ENCODE data around the gene PPP1R13L.

The PPP1R13L gene

GRCh38 chr19:45424191-45425058, 19.6 kb upstream of the PPP1R13L start:
- Histone ChIP-seq H3K4me3 (ENCODE audit: low read depth, low read length) (peak overlapping the region; percentile 72), H3K36me3 (replicated peaks) (peaks cover 8% of the 10 kb centered on the region), H3K27me3 (replicated peaks) (no peaks in the 10 kb centered on the region), H3K27ac (peak overlapping the region; percentile 96)
- peak; percentile 91 for DNase-seq
- in situ Hi-C loops (cut with HindIII; ENCODE audit: low pct_ligation_motif_present, low sequenced_read_pairs), result no loop called here
- TF ChIP-seq, protein P1, sequence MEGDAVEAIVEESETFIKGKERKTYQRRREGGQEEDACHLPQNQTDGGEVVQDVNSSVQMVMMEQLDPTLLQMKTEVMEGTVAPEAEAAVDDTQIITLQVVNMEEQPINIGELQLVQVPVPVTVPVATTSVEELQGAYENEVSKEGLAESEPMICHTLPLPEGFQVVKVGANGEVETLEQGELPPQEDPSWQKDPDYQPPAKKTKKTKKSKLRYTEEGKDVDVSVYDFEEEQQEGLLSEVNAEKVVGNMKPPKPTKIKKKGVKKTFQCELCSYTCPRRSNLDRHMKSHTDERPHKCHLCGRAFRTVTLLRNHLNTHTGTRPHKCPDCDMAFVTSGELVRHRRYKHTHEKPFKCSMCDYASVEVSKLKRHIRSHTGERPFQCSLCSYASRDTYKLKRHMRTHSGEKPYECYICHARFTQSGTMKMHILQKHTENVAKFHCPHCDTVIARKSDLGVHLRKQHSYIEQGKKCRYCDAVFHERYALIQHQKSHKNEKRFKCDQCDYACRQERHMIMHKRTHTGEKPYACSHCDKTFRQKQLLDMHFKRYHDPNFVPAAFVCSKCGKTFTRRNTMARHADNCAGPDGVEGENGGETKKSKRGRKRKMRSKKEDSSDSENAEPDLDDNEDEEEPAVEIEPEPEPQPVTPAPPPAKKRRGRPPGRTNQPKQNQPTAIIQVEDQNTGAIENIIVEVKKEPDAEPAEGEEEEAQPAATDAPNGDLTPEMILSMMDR (IDR thresholded peaks at IDR 0.05; ENCODE audit: low read depth, low read length, missing control alignments), result no peak

- Histone ChIP-seq H3K4me3 (ENCODE audit: low read depth, low read length) (peak within 1 kb of the TSS; percentile 72), H3K36me3 (replicated peaks) (peaks cover 15% of the 10 kb centered on the region), H3K27me3 (replicated peaks) (no peaks in the 10 kb centered on the region), H3K27ac (peak within 1 kb of the TSS; percentile 96)
- peak; percentile 97 for DNase-seq
- in situ Hi-C loops (cut with HindIII; ENCODE audit: low pct_ligation_motif_present, low sequenced_read_pairs), result no loop called here
- TF ChIP-seq, protein P1 (IDR thresholded peaks at IDR 0.05; ENCODE audit: low read depth, low read length, missing control alignments), result no peak
These were observed 18.8 kb upstream of the PPP1R13L start, which contains the start of gene ERCC1 for GRCh38 chr19:45423589-45424190. Gene ERCC1, minus strand, starts transcription at chr19:45423917. Its CDS starts 543 bp downstream, at chr19:45423374.

DNA sequence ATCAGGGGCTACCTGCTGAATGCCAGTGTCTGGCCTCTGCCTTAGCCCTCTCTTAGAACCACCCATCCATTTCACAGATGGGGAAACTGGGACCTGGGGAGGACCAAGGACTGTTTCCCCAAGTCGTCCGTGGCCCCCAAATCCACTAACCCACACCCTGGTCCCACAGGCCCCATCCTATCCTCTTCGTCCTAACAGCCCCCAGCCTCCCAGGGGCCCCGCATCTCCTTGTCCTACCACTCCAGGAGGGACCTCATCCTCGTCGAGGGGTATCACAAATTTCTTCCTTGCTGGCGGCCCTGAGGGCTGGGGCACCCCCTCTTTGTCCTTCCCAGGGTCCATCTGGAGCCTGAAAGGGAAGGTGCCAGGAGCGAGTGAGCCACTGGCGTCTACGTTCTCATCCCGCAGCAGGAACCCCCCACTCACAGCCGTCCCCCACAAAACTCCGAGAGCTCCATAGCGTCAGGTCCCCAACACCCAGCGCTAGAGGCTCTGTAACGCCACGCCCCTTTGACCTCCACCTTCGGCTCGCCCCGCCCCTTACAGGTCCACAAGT, 18.2 kb upstream of the PPP1R13L start:
- Histone ChIP-seq H3K27ac (peak overlapping the region; percentile 96), H3K4me3 (ENCODE audit: low read depth, low read length) (peak overlapping the region; percentile 72), H3K36me3 (replicated peaks) (peaks cover 21% of the 10 kb centered on the region), H3K27me3 (replicated peaks) (no peaks in the 10 kb centered on the region)
- in situ Hi-C loops (cut with HindIII; ENCODE audit: low pct_ligation_motif_present, low sequenced_read_pairs), result no loop called here
- no peak for DNase-seq
- TF ChIP-seq, protein P1 (IDR thresholded peaks at IDR 0.05; ENCODE audit: low read depth, low read length, missing control alignments), result no peak

- H3K36me3 ChIP-seq (replicated peaks), result peaks cover 28% of the 10 kb centered on the region
- DNase-seq, result no peak
- in situ Hi-C loops (cut with HindIII; ENCODE audit: low pct_ligation_motif_present, low sequenced_read_pairs), result no loop called here
- TF ChIP-seq, protein P1 (IDR thresholded peaks at IDR 0.05; ENCODE audit: low read depth, low read length, missing control alignments), result no peak
- peak overlapping the region; percentile 9 for H3K4me3 ChIP-seq (ENCODE audit: low read depth, low read length)
- H3K27ac ChIP-seq, result no peak overlapping the region
- no peaks in the 10 kb centered on the region for H3K27me3 ChIP-seq (replicated peaks)
These were observed 17.2 kb upstream of the PPP1R13L start for GRCh38 chr19:45421947-45422498.

GRCh38 chr19:45420871-45421270, 16.0 kb upstream of the PPP1R13L start:
- DNase-seq, result no peak
- H3K27me3 ChIP-seq (replicated peaks), result no peaks in the 10 kb centered on the region
- H3K4me3 ChIP-seq (ENCODE audit: low read depth, low read length), result no peak overlapping the region
- H3K36me3 ChIP-seq (replicated peaks), result peaks cover 34% of the 10 kb centered on the region
- TF ChIP-seq, protein P1 (IDR thresholded peaks at IDR 0.05; ENCODE audit: low read depth, low read length, missing control alignments), result no peak
- H3K27ac ChIP-seq, result no peak overlapping the region
- in situ Hi-C loops (cut with HindIII; ENCODE audit: low pct_ligation_motif_present, low sequenced_read_pairs), result no loop called here
